C4-2B (cell line): ENCODE results near the gene DNAJC12.

ENCODE experiments used
- ZFX ChIP-seq: fragments of 450-650 bp; IDR thresholded peaks from 2 replicates; pipeline ENCODE4 v1.6.1; 2017
- TF ChIP-seq, protein P1 (sequence below): fragments of 450-650 bp; conservative IDR thresholded peaks from 2 replicates; pipeline ENCODE4 v1.5.1; 2017; ENCODE audit warnings: mild to moderate bottlenecking

DNA sequence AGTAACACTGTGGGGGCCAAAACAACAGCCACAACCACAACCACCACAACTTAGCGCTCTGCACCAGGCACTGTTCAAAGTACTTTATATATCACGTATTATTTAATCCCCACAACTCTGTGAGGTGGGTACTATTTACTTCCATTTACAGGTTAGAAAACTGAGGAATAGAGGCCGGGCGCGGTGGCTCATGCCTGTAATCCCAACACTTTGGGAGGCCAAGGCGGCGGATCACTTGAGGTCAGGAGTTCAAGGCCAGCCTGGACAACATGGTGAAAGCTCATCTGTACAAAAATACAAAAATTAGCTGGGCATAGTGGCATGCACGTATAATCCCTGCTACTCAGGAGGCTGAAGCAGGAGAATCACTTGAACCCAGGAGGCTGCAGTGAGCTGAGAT lies 3.6 kb downstream of the DNAJC12 start:
- TF ChIP-seq, protein P1, sequence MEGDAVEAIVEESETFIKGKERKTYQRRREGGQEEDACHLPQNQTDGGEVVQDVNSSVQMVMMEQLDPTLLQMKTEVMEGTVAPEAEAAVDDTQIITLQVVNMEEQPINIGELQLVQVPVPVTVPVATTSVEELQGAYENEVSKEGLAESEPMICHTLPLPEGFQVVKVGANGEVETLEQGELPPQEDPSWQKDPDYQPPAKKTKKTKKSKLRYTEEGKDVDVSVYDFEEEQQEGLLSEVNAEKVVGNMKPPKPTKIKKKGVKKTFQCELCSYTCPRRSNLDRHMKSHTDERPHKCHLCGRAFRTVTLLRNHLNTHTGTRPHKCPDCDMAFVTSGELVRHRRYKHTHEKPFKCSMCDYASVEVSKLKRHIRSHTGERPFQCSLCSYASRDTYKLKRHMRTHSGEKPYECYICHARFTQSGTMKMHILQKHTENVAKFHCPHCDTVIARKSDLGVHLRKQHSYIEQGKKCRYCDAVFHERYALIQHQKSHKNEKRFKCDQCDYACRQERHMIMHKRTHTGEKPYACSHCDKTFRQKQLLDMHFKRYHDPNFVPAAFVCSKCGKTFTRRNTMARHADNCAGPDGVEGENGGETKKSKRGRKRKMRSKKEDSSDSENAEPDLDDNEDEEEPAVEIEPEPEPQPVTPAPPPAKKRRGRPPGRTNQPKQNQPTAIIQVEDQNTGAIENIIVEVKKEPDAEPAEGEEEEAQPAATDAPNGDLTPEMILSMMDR, result no peak
- TF ChIP-seq ZFX, result no peak
